Measurements from ENCODE around the gene GLP1R. TPM values are rescaled to one million over a fixed set of nuclear protein-coding genes. Genes with fewer than 3 reads are reported as not detected.

The GLP1R gene
- polyA plus RNA-seq, 2 of the 4 experiments (the other 2 are of a cell fraction) = not detected

- Histone ChIP-seq H3K9me3 (no peaks in the 10 kb centered on the region), H3K4me2 (no peak overlapping the region), H3K4me1 (no peaks in the 10 kb centered on the region), H3K4me3 (no peak overlapping the region), H3K27ac (no peak overlapping the region)
- no peak for TF ChIP-seq JUN (IDR thresholded peaks at IDR 0.05)
- no peak for TF ChIP-seq SMC3 (IDR thresholded peaks at IDR 0.05)
- TF ChIP-seq PHF8 (IDR thresholded peaks at IDR 0.05; ENCODE audit: borderline replicate concordance, low read depth) = no peak
- TF ChIP-seq, protein P1, sequence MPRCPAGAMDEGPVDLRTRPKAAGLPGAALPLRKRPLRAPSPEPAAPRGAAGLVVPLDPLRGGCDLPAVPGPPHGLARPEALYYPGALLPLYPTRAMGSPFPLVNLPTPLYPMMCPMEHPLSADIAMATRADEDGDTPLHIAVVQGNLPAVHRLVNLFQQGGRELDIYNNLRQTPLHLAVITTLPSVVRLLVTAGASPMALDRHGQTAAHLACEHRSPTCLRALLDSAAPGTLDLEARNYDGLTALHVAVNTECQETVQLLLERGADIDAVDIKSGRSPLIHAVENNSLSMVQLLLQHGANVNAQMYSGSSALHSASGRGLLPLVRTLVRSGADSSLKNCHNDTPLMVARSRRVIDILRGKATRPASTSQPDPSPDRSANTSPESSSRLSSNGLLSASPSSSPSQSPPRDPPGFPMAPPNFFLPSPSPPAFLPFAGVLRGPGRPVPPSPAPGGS (IDR thresholded peaks at IDR 0.05) = no peak
- TF ChIP-seq ZC3H11A (IDR thresholded peaks at IDR 0.05) = no peak
- TF ChIP-seq, protein P2, sequence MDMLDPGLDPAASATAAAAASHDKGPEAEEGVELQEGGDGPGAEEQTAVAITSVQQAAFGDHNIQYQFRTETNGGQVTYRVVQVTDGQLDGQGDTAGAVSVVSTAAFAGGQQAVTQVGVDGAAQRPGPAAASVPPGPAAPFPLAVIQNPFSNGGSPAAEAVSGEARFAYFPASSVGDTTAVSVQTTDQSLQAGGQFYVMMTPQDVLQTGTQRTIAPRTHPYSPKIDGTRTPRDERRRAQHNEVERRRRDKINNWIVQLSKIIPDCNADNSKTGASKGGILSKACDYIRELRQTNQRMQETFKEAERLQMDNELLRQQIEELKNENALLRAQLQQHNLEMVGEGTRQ (IDR thresholded peaks at IDR 0.05) = no peak
- TF ChIP-seq, protein P3, sequence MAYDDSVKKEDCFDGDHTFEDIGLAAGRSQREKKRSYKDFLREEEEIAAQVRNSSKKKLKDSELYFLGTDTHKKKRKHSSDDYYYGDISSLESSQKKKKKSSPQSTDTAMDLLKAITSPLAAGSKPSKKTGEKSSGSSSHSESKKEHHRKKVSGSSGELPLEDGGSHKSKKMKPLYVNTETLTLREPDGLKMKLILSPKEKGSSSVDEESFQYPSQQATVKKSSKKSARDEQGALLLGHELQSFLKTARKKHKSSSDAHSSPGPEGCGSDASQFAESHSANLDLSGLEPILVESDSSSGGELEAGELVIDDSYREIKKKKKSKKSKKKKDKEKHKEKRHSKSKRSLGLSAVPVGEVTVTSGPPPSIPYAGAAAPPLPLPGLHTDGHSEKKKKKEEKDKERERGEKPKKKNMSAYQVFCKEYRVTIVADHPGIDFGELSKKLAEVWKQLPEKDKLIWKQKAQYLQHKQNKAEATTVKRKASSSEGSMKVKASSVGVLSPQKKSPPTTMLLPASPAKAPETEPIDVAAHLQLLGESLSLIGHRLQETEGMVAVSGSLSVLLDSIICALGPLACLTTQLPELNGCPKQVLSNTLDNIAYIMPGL (CRISPR knock-in tag; IDR thresholded peaks at IDR 0.05; ENCODE audit: borderline replicate concordance) = no peak
- TF ChIP-seq RAD21 (conservative IDR thresholded peaks at IDR 0.05 in 1 of 2, IDR thresholded peaks at IDR 0.05 in 1 of 2) = no peak
- no peak for TF ChIP-seq HOXB5 (CRISPR knock-in tag; IDR thresholded peaks at IDR 0.05)
- no peak for TF ChIP-seq CTCF (IDR thresholded peaks at IDR 0.05)
- TF ChIP-seq RARB (CRISPR knock-in tag; IDR thresholded peaks at IDR 0.05) = no peak
- ATAC-seq (no peak), FAIRE-seq (no peak), DNase-seq (ENCODE audit: low read depth in 1 of 2, low spot score in 1 of 2) (no peak)
- ChIA-PET CTCF (no interaction called here), POLR2A (interaction anchor here (1.8 kb wide), 1 partner anchor 9 kb away, joined by 5 read pairs; the partner anchor contains the start of gene SAYSD1)
Observed at GRCh38 chr6:39124114-39124513, 75.5 kb downstream of the GLP1R start.

DNA sequence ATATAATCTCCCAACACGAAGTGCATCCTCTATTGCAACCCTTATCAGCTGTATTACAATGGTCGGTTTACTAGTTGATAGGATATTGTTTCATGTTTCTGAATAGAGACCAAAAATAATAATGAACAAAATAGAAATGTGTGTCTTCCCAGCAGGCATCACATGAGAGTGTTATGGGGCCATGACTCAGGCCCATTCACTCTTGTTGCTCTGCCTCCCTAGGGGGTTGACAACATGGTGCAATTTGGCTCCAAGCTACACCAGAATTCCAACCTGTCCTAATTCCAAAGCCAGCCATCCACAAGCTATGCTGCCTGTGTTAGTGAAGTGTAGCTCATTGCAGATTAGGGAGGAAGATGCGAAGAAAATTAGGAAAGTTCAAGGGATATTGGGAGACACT is 79.5 kb downstream of the GLP1R start:
- Histone ChIP-seq H3K4me3 (no peak overlapping the region), H3K27ac (no peak overlapping the region), H3K4me1 (no peaks in the 10 kb centered on the region), H3K4me2 (no peak overlapping the region), H3K9me3 (no peaks in the 10 kb centered on the region)
- DNase-seq (ENCODE audit: low read depth in 1 of 2, low spot score in 1 of 2) (no peak), ATAC-seq (no peak), FAIRE-seq (no peak)
- WGBS (ENCODE audit: missing lambda C conversion rate) = 0% methylated on average over 3 of the region's 3 CpGs
- POLR2A ChIA-PET = no interaction called here
- CTCF ChIA-PET = interaction anchor here (0.6 to 0.7 kb wide), 2 partner anchors 25 to 175 kb away, joined by 3 read pairs; no protein-coding TSS in a partner anchor
- TF ChIP-seq GATA3 (IDR thresholded peaks at IDR 0.05; ENCODE audit: borderline replicate concordance) (no peak), TP53 (CRISPR knock-in tag; IDR thresholded peaks at IDR 0.05) (no peak), E2F6 (IDR thresholded peaks at IDR 0.05; ENCODE audit: borderline replicate concordance, low read depth) (no peak), NR3C1 (IDR thresholded peaks at IDR 0.05) (no peak), ZNF302 (CRISPR knock-in tag; IDR thresholded peaks at IDR 0.05) (no peak), HDAC2 (IDR thresholded peaks at IDR 0.05) (no peak), ELK1 (IDR thresholded peaks at IDR 0.05; ENCODE audit: low read depth, low read length) (no peak), PHF8 (IDR thresholded peaks at IDR 0.05; ENCODE audit: borderline replicate concordance, low read depth) (no peak), EP300 (IDR thresholded peaks at IDR 0.05) (no peak), KDM1A (IDR thresholded peaks at IDR 0.05; ENCODE audit: low read depth) (no peak), CBX2 (IDR thresholded peaks at IDR 0.05; ENCODE audit: borderline replicate concordance, low read depth) (no peak), RNF2 (IDR thresholded peaks at IDR 0.05; ENCODE audit: borderline replicate concordance, low read depth) (no peak), JUNB (IDR thresholded peaks at IDR 0.05) (no peak), SMC3 (IDR thresholded peaks at IDR 0.05) (no peak), CBX8 (IDR thresholded peaks at IDR 0.05) (no peak), SREBF2 (IDR thresholded peaks at IDR 0.05) (no peak), RCOR1 (IDR thresholded peaks at IDR 0.05; ENCODE audit: low read depth, low read length) (no peak)
- TF ChIP-seq, protein P1 (IDR thresholded peaks at IDR 0.05) = no peak
- TF ChIP-seq, protein P4, sequence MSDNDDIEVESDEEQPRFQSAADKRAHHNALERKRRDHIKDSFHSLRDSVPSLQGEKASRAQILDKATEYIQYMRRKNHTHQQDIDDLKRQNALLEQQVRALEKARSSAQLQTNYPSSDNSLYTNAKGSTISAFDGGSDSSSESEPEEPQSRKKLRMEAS (IDR thresholded peaks at IDR 0.05) = no peak

All from A549 (cell line).